Hematopoietic multipotent progenitor cell treated with erythropoietin and hydrocortisone succinate and interleukin-3 and kit ligand, for 4 days (in vitro differentiated cells): ENCODE data around the gene SATB2.

ENCODE experiments used
- DNase-seq: peaks from one replicate; pipeline ENCODE4 v3.0.0-alpha.2; 2015

SATB2 gene

GRCh38 chr2:199452260-199452990 lies 5.3 kb downstream of the SATB2 start:
- no peak for DNase-seq

- no peak for DNase-seq
Observed at GRCh38 chr2:199449956-199450355, 7.8 kb downstream of the SATB2 start.

- DNase-seq, result no peak
Observed at GRCh38 chr2:199449455-199449854, 8.3 kb downstream of the SATB2 start.

- no peak for DNase-seq
Observed at GRCh38 chr2:199446996-199447576, 10.7 kb downstream of the SATB2 start.

GRCh38 chr2:199444749-199445148 lies 13.0 kb downstream of the SATB2 start:
- DNase-seq, result no peak

GRCh38 chr2:199443589-199444130 lies 14.1 kb downstream of the SATB2 start:
- DNase-seq, result no peak

- DNase-seq, result no peak
Observed at GRCh38 chr2:199442173-199442572, 15.6 kb downstream of the SATB2 start.

- DNase-seq, result no peak
Observed at GRCh38 chr2:199441759-199442158, 16.0 kb downstream of the SATB2 start.

- no peak for DNase-seq
Observed at GRCh38 chr2:199440118-199440517, 17.6 kb downstream of the SATB2 start.

- no peak for DNase-seq
Observed at GRCh38 chr2:199439542-199439941, 18.2 kb downstream of the SATB2 start.

GRCh38 chr2:199439066-199439465 lies 18.7 kb downstream of the SATB2 start:
- no peak for DNase-seq

- no peak for DNase-seq
Observed at GRCh38 chr2:199434555-199434954, 23.2 kb downstream of the SATB2 start.

- no peak for DNase-seq
Observed at GRCh38 chr2:199433204-199433832, 24.4 kb downstream of the SATB2 start.

- DNase-seq, result no peak
Observed at GRCh38 chr2:199431746-199432213, 26.0 kb downstream of the SATB2 start.

GRCh38 chr2:199430214-199430613 lies 27.5 kb downstream of the SATB2 start:
- no peak for DNase-seq

- no peak for DNase-seq
Observed at GRCh38 chr2:199428291-199428690, 29.4 kb downstream of the SATB2 start.

- no peak for DNase-seq
Observed at GRCh38 chr2:199424160-199424559, 33.6 kb downstream of the SATB2 start.

- DNase-seq, result no peak
Observed at GRCh38 chr2:199419428-199419827, 38.3 kb downstream of the SATB2 start.

- no peak for DNase-seq
Observed at GRCh38 chr2:199414465-199414864, 43.3 kb downstream of the SATB2 start.

- no peak for DNase-seq
Observed at GRCh38 chr2:199414001-199414400, 43.7 kb downstream of the SATB2 start.

- DNase-seq, result no peak
Observed at GRCh38 chr2:199409759-199410529, 47.8 kb downstream of the SATB2 start.

GRCh38 chr2:199407421-199407820 lies 50.3 kb downstream of the SATB2 start:
- no peak for DNase-seq

- peak; percentile 28 for DNase-seq
Observed at GRCh38 chr2:199405241-199405640, 52.5 kb downstream of the SATB2 start.
